CMK (cell line): ENCODE data around the gene TUBB2A.
"Not testable (repeated sequence)": the region's sequence is repeated elsewhere in the genome, so short reads cannot be mapped to it uniquely, and the experiment has no call there.

Experiments used
- DNase-seq: peaks from one replicate; pipeline ENCODE4 v3.0.0-alpha.2; 2010; ENCODE audit warnings: low read depth

Gene TUBB2A

GRCh38 chr6:3157131-3157933 is at the start of gene TUBB2A:
Gene TUBB2A, minus strand, starts transcription at chr6:3157544. Its CDS starts 81 bp downstream, at chr6:3157463.
- DNase-seq: peak; percentile 58

GRCh38 chr6:3206339-3207015 is 49.1 kb upstream of the TUBB2A start:
- no peak for DNase-seq

GRCh38 chr6:3205913-3206312 is 48.6 kb upstream of the TUBB2A start:
- no peak for DNase-seq

GRCh38 chr6:3204921-3205320 is 47.6 kb upstream of the TUBB2A start:
- DNase-seq: no peak

GRCh38 chr6:3202999-3203696 is 45.8 kb upstream of the TUBB2A start:
- DNase-seq: no peak

GRCh38 chr6:3201388-3201787 is 44.0 kb upstream of the TUBB2A start:
- DNase-seq: no peak

GRCh38 chr6:3200682-3201081 is 43.3 kb upstream of the TUBB2A start:
- DNase-seq: no peak

GRCh38 chr6:3199382-3199781 is 42.0 kb upstream of the TUBB2A start:
- DNase-seq: no peak

- DNase-seq: not testable (repeated sequence)
These were observed 40.4 kb upstream of the TUBB2A start for GRCh38 chr6:3197734-3198133.

- DNase-seq: peak; percentile 45
These were observed 39.4 kb upstream of the TUBB2A start for GRCh38 chr6:3196770-3197169.

- DNase-seq: no peak
These were observed 38.6 kb upstream of the TUBB2A start for GRCh38 chr6:3195695-3196497.

- no peak for DNase-seq
These were observed 38.0 kb upstream of the TUBB2A start for GRCh38 chr6:3195420-3195694.

- no peak for DNase-seq
These were observed 37.4 kb upstream of the TUBB2A start for GRCh38 chr6:3194535-3195419.

- no peak for DNase-seq
These were observed 35.9 kb upstream of the TUBB2A start for GRCh38 chr6:3193102-3193849.

GRCh38 chr6:3190779-3191178 is 33.4 kb upstream of the TUBB2A start:
- DNase-seq: no peak

- DNase-seq: no peak
These were observed 32.7 kb upstream of the TUBB2A start for GRCh38 chr6:3190056-3190455.

GRCh38 chr6:3189192-3189591 is 31.8 kb upstream of the TUBB2A start:
- not testable (repeated sequence) for DNase-seq

GRCh38 chr6:3188262-3188661 is 30.9 kb upstream of the TUBB2A start:
- no peak for DNase-seq

GRCh38 chr6:3186974-3187382 is 29.6 kb upstream of the TUBB2A start:
- no peak for DNase-seq

GRCh38 chr6:3183066-3183465 is 25.7 kb upstream of the TUBB2A start:
- DNase-seq: no peak

- no peak for DNase-seq
These were observed 23.8 kb upstream of the TUBB2A start for GRCh38 chr6:3181105-3181504.
